ENCODE data around the gene PTPN14.
"Not testable (repeated sequence)": the region's sequence is repeated elsewhere in the genome, so short reads cannot be mapped to it uniquely, and the experiment has no call there.

Gene PTPN14

DNA sequence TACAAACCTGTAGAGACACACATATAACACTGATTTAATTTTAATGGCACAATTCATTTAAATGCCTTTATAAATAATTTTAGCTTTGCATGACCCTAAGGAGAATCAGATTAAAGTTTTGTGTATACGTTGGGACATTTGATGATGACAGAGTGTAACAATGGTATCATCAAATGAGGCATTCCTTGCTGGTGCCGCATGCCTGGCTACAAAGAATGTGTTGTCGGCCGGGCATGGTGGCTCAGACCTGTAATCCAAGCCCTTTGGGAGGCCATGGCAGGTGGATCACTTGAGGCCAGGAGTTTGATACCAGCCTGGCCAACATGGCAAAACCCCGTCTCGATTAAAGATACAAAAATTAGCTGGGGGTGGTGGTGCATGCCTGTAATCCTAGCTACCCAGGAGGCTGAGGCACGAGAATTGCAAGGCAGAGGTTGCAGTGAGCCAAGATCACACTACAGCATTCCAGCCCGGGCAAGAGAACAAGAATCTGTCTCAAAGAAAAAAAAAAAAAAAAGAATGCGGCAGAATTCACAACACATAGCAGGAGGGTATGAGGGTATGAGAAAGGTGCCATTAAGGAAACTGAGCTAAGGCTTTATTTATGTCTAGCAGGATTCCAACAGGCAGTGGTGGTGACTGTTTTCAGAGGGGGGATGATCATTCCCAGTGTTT, 58.9 kb downstream of the PTPN14 start:
- H3K4me1 Mint-ChIP-seq = no peaks in the 10 kb centered on the region
- ATAC-seq = no peak

DNA sequence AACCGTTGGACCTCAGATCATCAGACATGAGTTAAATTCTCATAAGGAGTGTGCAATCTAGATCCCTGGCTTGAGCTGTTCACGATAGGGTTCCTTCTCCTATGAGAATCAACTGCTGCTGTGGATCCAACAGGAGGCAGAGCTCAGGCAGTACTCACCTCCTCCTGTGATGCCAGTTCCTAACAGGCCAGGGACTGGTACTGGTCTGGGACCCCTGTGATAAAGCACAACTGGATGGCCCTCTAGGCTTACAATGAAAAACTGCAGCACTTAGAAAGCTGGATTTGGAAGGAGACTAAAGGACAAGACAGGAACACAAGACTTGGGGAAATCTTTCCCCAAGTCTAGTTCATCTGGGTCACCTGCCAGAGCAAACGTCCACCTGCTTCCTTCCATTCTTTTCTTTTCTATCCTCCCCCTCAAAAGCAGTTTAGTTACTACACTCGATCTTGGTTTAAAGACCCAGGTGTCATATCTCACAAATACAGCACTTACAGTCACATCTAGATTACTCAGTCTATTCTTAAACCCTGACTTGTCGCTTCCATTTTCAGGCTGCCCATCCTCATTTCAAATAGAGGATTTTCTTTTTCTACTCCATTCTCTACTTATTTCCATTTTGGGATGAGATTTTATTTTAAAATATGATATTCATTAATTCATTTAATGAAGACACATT, 59.8 kb downstream of the PTPN14 start:
- Mint-ChIP-seq H3K27ac (no peak overlapping the region), H3K36me3 (no peaks in the 10 kb centered on the region), H3K4me3 (no peak overlapping the region), H3K9me3 (no peaks in the 10 kb centered on the region), H3K4me1 (no peaks in the 10 kb centered on the region), H3K27me3 (no peaks in the 10 kb centered on the region)
- no peak for ATAC-seq

More for the DNA sequence above, 58.9 kb downstream of the PTPN14 start:
- Mint-ChIP-seq H3K27me3 (no peaks in the 10 kb centered on the region), H3K4me3 (no peak overlapping the region), H3K36me3 (no peaks in the 10 kb centered on the region), H3K27ac (no peak overlapping the region), H3K9me3 (no peaks in the 10 kb centered on the region)

DNA sequence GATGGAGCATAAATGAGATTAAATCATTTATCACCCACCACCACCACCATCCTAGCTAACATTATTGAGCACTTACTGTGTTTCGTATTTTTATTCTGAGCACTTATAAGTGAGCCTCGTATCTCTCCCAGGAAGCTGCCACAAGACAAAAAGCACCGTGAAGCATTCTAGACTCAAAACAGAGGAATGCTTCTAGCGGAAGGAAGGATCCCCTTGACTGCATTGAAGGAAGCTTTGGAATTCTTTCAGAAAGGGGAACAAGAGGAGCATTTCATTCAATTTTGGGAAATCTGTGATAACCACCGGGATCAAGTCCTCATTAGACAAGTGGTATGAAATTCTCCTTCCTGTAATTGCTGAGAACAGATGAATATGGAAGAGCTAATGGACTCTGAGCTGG, 66.3 kb downstream of the PTPN14 start:
- peaks cover 3% of the 10 kb centered on the region for H3K9me3 Mint-ChIP-seq
- no peaks in the 10 kb centered on the region for H3K4me1 Mint-ChIP-seq
- no peak for ATAC-seq
- no peak overlapping the region for H3K27ac Mint-ChIP-seq
- no peaks in the 10 kb centered on the region for H3K36me3 Mint-ChIP-seq
- no peaks in the 10 kb centered on the region for H3K27me3 Mint-ChIP-seq
- H3K4me3 Mint-ChIP-seq = no peak overlapping the region

DNA sequence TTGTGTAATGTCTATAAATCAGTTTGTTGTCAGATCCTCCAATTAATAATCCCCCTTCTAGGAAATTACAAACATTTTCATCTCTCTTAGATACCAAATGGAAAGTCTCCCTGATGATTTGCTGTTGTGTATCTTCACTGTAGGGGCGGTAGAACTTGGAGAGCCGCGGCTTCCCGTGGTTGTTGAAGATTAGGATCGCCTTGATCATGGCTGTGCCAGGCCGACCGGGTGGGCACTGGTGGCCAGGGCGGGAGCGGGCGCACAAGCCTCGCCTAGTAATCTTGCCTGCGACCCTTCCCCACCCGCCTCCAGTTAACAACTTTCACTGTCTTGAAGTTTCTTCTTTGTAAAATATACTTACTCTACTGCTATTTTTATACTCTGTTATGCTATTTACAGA, 68.2 kb downstream of the PTPN14 start:
- H3K27ac Mint-ChIP-seq, H3K27me3 Mint-ChIP-seq, H3K36me3 Mint-ChIP-seq, ATAC-seq, H3K4me3 Mint-ChIP-seq, H3K4me1 Mint-ChIP-seq, H3K9me3 Mint-ChIP-seq: not testable (repeated sequence)

DNA sequence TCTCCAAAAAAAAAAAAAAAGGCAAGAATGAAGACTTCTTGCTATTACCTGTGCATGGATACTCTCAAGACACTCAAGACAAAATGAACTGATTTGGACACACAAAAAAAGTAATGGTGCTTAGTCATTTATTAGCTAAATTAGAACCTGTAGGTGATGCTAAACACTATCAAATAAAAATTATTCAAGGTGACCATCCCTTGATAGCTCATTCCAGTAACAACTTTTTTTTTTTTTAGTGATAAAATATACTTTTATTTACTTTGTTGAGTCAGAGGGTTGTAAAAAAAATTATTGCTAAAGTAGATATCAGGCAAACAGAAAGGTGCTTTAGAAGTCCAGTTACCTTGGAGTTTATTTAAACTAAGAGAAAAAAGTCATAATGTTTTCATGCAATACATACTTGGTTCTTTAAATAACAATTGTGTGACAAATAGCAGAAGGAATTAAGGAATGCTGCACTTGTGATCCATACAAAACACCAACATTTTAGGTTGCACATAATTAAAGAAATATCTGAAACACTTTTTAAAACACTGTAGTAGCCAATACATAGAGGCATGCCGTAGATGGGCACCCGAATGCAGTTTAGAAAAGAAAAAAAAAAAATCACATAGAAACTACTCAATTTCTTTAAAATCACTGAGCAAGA, 69.3 kb downstream of the PTPN14 start:
- H3K27ac Mint-ChIP-seq, H3K27me3 Mint-ChIP-seq, H3K4me3 Mint-ChIP-seq, H3K4me1 Mint-ChIP-seq, H3K36me3 Mint-ChIP-seq, ATAC-seq, H3K9me3 Mint-ChIP-seq: not testable (repeated sequence)

DNA sequence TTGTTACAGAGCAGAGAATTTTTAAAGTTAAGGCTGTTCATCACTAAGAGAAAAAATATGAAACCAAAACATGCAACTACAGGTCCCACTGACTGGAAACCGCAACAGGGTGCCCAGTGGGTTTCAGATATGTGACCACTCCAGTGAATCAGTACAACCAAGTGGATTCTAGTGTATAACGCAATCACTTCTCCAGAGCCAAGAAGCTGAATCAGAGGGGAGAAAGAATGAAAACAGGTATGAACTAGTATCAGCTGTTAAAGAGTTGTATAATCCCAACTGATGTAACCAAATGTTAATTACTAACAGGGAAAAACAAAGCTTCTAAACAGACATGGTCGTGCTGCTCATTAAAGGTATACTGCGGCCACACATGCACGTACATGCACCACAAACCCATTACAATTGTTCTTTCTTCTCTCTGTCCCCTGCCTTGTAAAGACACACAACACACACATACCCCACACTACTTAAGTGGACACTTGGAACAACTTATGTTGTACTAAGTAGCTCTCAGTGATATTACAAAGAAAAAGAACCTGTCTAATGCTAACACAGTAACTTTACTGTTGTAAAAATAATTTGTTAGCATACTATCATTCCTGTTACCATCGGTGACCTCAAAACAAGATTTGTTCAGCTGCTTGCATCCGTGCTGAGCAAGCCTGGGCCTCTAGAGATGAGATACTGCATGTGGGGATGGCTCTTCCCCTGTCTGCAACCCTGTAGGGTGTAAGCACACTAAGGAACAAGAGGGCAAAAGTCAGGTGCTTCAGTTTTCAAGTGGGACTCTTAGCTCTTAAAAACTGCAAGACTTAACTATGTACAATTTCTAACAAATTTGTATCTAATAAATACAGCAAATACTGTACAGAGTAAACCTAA, 74.2 kb downstream of the PTPN14 start:
- ATAC-seq = no peak
- Mint-ChIP-seq H3K36me3 (no peaks in the 10 kb centered on the region), H3K9me3 (no peaks in the 10 kb centered on the region), H3K4me1 (no peaks in the 10 kb centered on the region), H3K27me3 (peaks cover 14% of the 10 kb centered on the region), H3K27ac (no peak overlapping the region), H3K4me3 (no peak overlapping the region)

DNA sequence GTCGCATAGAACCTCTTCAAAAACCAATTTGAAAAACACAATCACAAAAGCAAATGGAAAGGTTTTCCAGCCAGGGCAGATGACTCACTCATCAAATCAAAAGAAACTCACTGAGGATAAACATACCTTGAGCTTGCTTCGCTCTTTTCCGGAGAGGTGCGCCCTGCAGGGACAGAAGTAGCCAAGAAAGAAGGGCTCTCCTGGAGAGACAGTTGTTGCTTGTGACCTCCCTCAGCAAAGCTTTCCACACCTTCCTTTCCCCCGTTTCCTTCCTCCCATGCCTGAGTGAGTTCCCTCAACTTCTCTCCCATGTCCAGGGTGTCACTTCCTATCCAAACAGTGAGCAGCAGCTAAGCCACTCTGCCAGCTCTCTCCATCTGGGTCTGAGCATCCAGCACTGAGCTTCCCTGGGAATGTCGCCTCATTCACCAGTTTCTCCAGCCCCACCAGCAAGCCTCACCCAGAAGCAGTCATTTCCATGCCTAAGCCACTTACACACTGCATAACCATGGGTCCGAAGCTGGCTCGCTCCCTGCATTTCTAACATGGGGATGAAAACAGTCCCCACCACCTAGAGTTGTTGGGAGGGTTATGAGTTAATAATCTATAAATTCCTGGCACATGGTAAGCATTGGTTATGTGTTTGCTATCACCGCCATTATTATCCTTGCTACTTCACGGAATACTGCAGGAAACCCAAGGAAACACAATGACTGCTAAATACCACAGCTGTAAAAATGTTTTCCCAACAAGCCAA, 75.0 kb downstream of the PTPN14 start:
- H3K4me3 Mint-ChIP-seq = no peak overlapping the region
- no peaks in the 10 kb centered on the region for H3K36me3 Mint-ChIP-seq
- no peaks in the 10 kb centered on the region for H3K9me3 Mint-ChIP-seq
- no peak overlapping the region for H3K27ac Mint-ChIP-seq
- ATAC-seq = no peak
- H3K27me3 Mint-ChIP-seq = peaks cover 19% of the 10 kb centered on the region
- H3K4me1 Mint-ChIP-seq = no peaks in the 10 kb centered on the region

DNA sequence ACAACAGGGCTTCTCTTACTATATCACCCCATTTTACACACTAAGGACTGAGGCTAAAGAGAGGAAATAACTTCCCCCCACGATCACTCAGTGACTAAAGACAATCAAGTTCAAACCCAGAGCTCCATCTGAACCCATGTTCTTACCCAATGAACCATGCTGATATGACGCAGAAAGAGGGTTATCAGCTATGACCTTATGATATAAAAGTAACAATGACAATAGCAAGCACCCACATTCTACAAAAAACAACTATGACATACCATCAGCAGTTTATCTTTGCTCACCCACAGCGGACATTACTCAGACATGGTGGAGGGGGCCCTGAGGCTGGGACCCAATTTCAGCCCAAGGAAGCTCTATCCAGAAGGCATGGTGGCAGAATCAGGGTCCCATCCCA, 75.7 kb downstream of the PTPN14 start:
- ATAC-seq = no peak
- Mint-ChIP-seq H3K4me1 (no peaks in the 10 kb centered on the region), H3K27me3 (peaks cover 19% of the 10 kb centered on the region), H3K4me3 (no peak overlapping the region), H3K36me3 (no peaks in the 10 kb centered on the region), H3K9me3 (no peaks in the 10 kb centered on the region), H3K27ac (no peak overlapping the region)

DNA sequence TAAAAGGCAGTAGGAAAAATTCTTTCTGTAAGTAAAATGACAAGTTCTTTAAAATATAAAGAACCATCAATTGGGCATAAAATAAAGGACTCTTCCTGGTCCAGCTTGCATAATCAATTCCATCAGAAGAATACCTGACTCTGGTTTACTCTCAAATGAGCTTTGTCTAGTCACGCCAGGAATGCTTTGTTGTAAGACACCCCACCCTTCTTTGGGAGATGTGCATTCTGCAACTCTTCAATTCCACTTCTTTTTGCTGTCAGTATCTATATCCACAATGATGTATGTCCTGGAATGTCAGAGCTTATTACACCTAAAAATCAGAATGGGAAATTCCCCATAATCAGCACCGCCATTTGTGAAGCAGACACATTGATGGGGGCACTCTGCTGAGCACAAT, 76.1 kb downstream of the PTPN14 start:
- Mint-ChIP-seq H3K4me1 (no peaks in the 10 kb centered on the region), H3K36me3 (no peaks in the 10 kb centered on the region), H3K27ac (no peak overlapping the region), H3K27me3 (peaks cover 19% of the 10 kb centered on the region), H3K4me3 (no peak overlapping the region), H3K9me3 (no peaks in the 10 kb centered on the region)
- no peak for ATAC-seq

DNA sequence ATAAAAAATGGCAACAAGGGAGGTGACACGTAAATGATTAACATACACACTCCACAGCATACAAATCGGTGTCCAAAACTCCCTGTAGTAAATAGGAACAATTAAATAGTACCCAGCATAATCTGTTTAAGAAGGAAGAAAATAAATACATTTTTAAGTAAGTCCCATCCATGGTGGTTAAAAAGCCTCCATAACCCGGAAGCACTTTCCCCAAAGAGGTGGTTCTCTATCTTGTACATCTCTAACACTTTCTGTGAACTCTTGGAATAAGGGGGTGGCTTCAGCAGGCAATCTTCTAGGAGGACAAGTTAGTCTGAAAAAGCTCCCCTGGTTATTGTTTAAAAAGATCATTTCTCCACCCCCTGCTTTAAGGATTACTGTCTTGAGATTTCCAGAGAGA, 76.9 kb downstream of the PTPN14 start:
- H3K4me1 Mint-ChIP-seq = no peaks in the 10 kb centered on the region
- H3K27ac Mint-ChIP-seq = no peak overlapping the region
- no peak for ATAC-seq
- no peaks in the 10 kb centered on the region for H3K36me3 Mint-ChIP-seq
- no peaks in the 10 kb centered on the region for H3K9me3 Mint-ChIP-seq
- no peak overlapping the region for H3K4me3 Mint-ChIP-seq
- H3K27me3 Mint-ChIP-seq = peaks cover 19% of the 10 kb centered on the region

DNA sequence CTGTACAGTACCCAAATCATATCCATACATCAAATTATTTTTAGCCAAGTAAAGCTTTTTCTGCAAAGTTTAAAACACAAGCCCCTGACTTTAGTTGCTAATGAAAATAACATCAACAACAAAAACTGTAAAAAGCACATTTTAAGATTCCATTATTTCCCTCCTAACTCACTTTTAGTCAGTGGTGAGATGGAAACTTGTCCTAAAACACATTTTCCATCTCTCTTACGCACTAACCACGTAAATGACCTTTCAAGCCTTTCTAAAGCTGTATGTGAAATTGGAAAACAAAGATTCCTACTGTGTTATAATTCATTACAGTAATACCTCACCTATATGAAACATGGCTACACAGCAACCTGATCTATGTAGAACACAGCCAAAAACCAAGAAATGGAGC, 77.5 kb downstream of the PTPN14 start:
- no peak overlapping the region for H3K4me3 Mint-ChIP-seq
- H3K4me1 Mint-ChIP-seq = no peaks in the 10 kb centered on the region
- no peaks in the 10 kb centered on the region for H3K9me3 Mint-ChIP-seq
- no peak overlapping the region for H3K27ac Mint-ChIP-seq
- ATAC-seq = no peak
- H3K36me3 Mint-ChIP-seq = no peaks in the 10 kb centered on the region
- H3K27me3 Mint-ChIP-seq = peaks cover 22% of the 10 kb centered on the region

DNA sequence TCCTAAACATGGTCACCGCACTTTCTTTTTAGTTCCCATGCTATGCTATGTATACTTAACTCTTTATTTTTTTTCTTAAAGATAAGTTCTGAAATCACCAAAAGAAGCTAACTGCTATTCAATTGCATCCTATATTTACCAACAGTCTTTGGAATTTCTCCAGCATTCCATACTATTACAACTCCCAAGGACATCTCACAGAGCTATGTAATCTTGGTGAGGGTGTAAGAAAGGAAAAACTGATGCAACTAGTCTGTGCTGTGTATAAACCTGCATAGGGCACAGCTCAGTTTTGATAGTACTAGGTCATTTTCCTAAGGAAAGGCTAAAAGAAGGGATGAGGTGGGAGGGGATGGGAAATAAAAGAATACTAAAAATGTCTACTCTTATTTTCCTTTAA, 78.0 kb downstream of the PTPN14 start:
- Mint-ChIP-seq H3K27me3 (peaks cover 27% of the 10 kb centered on the region), H3K36me3 (no peaks in the 10 kb centered on the region), H3K4me1 (no peaks in the 10 kb centered on the region), H3K27ac (no peak overlapping the region), H3K4me3 (no peak overlapping the region), H3K9me3 (no peaks in the 10 kb centered on the region)
- no peak for ATAC-seq

DNA sequence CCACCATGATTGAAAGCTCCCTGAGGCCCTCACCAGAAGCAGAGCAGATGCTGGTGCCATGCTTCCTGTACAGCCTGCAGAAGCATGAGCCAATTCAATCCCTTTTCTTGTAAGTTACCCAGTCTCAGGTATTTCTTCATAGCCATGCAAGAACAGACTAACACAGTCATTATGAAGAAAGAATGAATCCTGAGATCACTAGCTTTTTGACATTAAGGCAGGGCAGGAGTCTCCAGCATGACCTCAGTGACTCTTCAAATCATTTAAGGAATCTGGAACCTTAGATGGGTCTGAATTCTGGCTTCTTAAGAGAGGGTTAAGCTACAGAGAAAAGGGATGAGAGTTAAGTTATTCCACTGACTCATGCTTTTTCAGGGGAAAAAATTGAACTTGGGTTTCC, 79.0 kb downstream of the PTPN14 start:
- Mint-ChIP-seq H3K4me1 (no peaks in the 10 kb centered on the region), H3K9me3 (no peaks in the 10 kb centered on the region), H3K4me3 (no peak overlapping the region), H3K27ac (no peak overlapping the region), H3K27me3 (peaks cover 37% of the 10 kb centered on the region), H3K36me3 (no peaks in the 10 kb centered on the region)
- no peak for ATAC-seq

DNA sequence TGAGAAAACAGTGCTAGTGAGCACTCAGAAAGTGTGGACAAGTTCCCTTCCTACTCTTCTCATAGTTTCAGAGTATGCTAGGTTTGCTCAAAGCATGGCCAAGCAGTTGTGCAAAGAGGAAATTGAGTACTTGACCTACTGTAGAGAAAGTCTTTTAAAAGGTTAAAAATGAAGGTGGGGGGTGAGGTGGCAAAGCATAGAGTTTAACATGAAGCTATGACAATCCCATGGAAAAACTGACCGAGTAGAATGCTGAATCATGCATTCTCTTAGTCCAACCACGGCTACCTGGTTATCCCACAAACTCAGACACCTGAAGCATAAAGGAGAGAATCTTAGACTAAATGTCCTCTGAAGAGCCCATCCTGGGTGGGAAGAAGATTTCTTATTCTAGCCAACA, 79.9 kb downstream of the PTPN14 start:
- ATAC-seq = no peak
- Mint-ChIP-seq H3K27ac (no peak overlapping the region), H3K27me3 (peaks cover 34% of the 10 kb centered on the region), H3K9me3 (no peaks in the 10 kb centered on the region), H3K36me3 (no peaks in the 10 kb centered on the region), H3K4me3 (no peak overlapping the region), H3K4me1 (no peaks in the 10 kb centered on the region)

DNA sequence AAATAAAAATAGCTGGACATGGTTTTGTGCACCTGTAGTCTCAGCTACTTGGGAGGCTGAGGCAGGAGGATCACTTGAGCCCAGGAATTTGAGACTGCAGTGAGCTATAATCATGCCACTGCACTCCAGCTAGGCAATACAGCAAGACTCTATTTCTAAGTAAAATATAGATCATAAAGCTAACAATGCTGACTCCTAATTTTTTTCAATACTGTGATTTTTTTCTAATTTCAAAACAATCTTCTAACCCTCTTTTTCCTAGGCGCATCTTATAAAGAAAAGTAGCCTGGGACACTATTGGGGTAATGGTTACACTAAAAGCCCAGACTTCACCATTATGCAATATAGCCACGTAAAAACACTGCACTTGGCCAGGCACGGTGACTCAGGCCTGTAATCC, 81.3 kb downstream of the PTPN14 start:
- H3K4me3 Mint-ChIP-seq = no peak overlapping the region
- H3K27ac Mint-ChIP-seq = no peak overlapping the region
- H3K4me1 Mint-ChIP-seq = no peaks in the 10 kb centered on the region
- ATAC-seq = no peak
- H3K27me3 Mint-ChIP-seq = peaks cover 28% of the 10 kb centered on the region
- no peaks in the 10 kb centered on the region for H3K9me3 Mint-ChIP-seq
- no peaks in the 10 kb centered on the region for H3K36me3 Mint-ChIP-seq

All from stimulated activated memory B cell treated with anti-CD40 and anti-IgM and Interleukin-4, amounts not matched to agents 10 μg/mL and 1 μg/mL and 100 μg/mL, for 72 hours (primary cell).